ENCODE measurements around the gene RGS18.

DNA sequence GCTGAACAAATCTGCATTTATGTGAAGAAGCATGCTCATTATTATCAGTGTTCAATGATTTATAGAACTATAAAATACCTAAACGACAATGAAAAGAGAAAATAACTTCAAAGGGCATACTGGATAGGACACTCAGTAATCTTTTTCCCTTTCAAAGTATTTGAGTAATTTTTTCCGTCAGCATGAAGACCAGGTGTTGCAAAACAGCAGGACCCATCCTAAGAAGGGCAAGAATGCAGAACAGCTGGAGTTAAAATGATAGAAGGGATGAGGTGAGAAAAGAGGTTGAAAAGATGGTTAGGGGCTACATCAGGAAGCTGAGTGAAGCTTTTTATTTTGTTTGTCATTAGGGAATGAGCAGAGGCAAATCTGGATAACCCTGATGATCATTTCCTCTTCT, 7.1 kb upstream of the RGS18 start:
- TF ChIP-seq, protein P1, sequence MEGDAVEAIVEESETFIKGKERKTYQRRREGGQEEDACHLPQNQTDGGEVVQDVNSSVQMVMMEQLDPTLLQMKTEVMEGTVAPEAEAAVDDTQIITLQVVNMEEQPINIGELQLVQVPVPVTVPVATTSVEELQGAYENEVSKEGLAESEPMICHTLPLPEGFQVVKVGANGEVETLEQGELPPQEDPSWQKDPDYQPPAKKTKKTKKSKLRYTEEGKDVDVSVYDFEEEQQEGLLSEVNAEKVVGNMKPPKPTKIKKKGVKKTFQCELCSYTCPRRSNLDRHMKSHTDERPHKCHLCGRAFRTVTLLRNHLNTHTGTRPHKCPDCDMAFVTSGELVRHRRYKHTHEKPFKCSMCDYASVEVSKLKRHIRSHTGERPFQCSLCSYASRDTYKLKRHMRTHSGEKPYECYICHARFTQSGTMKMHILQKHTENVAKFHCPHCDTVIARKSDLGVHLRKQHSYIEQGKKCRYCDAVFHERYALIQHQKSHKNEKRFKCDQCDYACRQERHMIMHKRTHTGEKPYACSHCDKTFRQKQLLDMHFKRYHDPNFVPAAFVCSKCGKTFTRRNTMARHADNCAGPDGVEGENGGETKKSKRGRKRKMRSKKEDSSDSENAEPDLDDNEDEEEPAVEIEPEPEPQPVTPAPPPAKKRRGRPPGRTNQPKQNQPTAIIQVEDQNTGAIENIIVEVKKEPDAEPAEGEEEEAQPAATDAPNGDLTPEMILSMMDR (IDR thresholded peaks at IDR 0.05): no peak
- TF ChIP-seq POLR2AphosphoS5 (IDR thresholded peaks at IDR 0.05): no peak
- no peak for TF ChIP-seq EP300 (IDR thresholded peaks at IDR 0.05)

All from gastroesophageal sphincter (tissue), 3 donors.